ENCODE data around the gene MAOA.

GRCh38 chrX:43666311-43666912 lies 10.3 kb downstream of the MAOA start:
- TF ChIP-seq CTCF (IDR thresholded peaks at IDR 0.05; ENCODE audit: borderline replicate concordance, extremely low read depth, low read length, poor library complexity, severe bottlenecking) (no peak), EZH2 (IDR thresholded peaks at IDR 0.05; ENCODE audit: borderline replicate concordance, low read depth, low read length, severe bottlenecking) (no peak)

All from DND-41 (cell line).